ENCODE results near the gene CHD3.

Gene CHD3

GRCh38 chr17:7858522-7858810, 30.1 kb upstream of the CHD3 start:
- TF ChIP-seq ZNF560 (tag by site-specific recombination; IDR thresholded peaks at IDR 0.05; ENCODE audit: borderline replicate concordance) = no peak
- TF ChIP-seq ZNF510 (tag by site-specific recombination; IDR thresholded peaks at IDR 0.05; ENCODE audit: insufficient replicate concordance) = no peak
- TF ChIP-seq ZNF677 (tag by site-specific recombination; IDR thresholded peaks at IDR 0.05) = no peak
- peak; percentile 32 for TF ChIP-seq ZBTB20 (tag by site-specific recombination; IDR thresholded peaks at IDR 0.05)
- no peak for TF ChIP-seq KLF9 (tag by site-specific recombination; IDR thresholded peaks at IDR 0.05; ENCODE audit: low read depth)
- no peak for TF ChIP-seq RBAK (tag by site-specific recombination; IDR thresholded peaks at IDR 0.05)
- TF ChIP-seq ZNF404 (tag by site-specific recombination; IDR thresholded peaks at IDR 0.05) = no peak
- TF ChIP-seq CTCF (tag by site-specific recombination; IDR thresholded peaks at IDR 0.05) = peak; percentile 52; the same call in 1 of the 2 replicates
- TF ChIP-seq KLF17 (tag by site-specific recombination; IDR thresholded peaks at IDR 0.05) = no peak
- no peak for TF ChIP-seq ZNF335 (tag by site-specific recombination; conservative IDR thresholded peaks at IDR 0.05)
- peak; percentile 31 for TF ChIP-seq ZBTB26 (tag by site-specific recombination; optimal IDR thresholded peaks at IDR 0.05)
- no peak for TF ChIP-seq ZSCAN5A (tag by site-specific recombination; IDR thresholded peaks at IDR 0.05)
- TF ChIP-seq ZNF558 (tag by site-specific recombination; IDR thresholded peaks at IDR 0.05) = no peak
- no peak for TF ChIP-seq ZNF596 (tag by site-specific recombination; IDR thresholded peaks at IDR 0.05)
- TF ChIP-seq ZNF211 (tag by site-specific recombination; IDR thresholded peaks at IDR 0.05; ENCODE audit: low read depth) = no peak
- no peak for TF ChIP-seq TCF7L2 (IDR thresholded peaks at IDR 0.05; ENCODE audit: borderline replicate concordance, low read depth, low read length)
- no peak for TF ChIP-seq ZNF138 (tag by site-specific recombination; IDR thresholded peaks at IDR 0.05; ENCODE audit: borderline replicate concordance)
- TF ChIP-seq ZNF501 (tag by site-specific recombination; IDR thresholded peaks at IDR 0.05) = no peak
- TF ChIP-seq YY1 (tag by site-specific recombination; IDR thresholded peaks at IDR 0.05) = peak; percentile 21; the same call in 1 of the 2 replicates
- TF ChIP-seq ZNF184 (tag by site-specific recombination; IDR thresholded peaks at IDR 0.05) = no peak
- no peak for TF ChIP-seq ZNF549 (tag by site-specific recombination; IDR thresholded peaks at IDR 0.05)
- TF ChIP-seq SALL2 (tag by site-specific recombination; IDR thresholded peaks at IDR 0.05; ENCODE audit: borderline replicate concordance) = no peak
- Histone ChIP-seq H3K9me3 (ENCODE audit: control insufficient read depth, insufficient read depth, low read depth, low read length) (no peaks in the 10 kb centered on the region), H3K4me3 (ENCODE audit: low read depth, low read length) (peak overlapping the region; percentile 88), H3K27ac (ENCODE audit: extremely low read depth, low read depth, low read length) (peak overlapping the region; percentile 90), H3K4me1 (ENCODE audit: control insufficient read depth, insufficient read depth, low read length) (peaks cover 10% of the 10 kb centered on the region), H3K36me3 (ENCODE audit: control insufficient read depth in 2 of 2, insufficient read depth in 1 of 2, low read length in 2 of 2) (peaks cover 27 to 48% of the 10 kb centered on the region in 2 experiments)
- CTCF ChIA-PET = interaction anchor here (0.6 to 14.4 kb wide), 8 partner anchors 12 to 199 kb away, joined by 3 to 141 read pairs (median 4); no protein-coding TSS in a partner anchor
- POLR2A ChIA-PET = interaction anchor here (0.6 kb wide), 1 partner anchor 60 kb away, joined by 5 read pairs; no protein-coding TSS in a partner anchor
